ENCODE measurements around the gene CD52.

The CD52 gene

DNA sequence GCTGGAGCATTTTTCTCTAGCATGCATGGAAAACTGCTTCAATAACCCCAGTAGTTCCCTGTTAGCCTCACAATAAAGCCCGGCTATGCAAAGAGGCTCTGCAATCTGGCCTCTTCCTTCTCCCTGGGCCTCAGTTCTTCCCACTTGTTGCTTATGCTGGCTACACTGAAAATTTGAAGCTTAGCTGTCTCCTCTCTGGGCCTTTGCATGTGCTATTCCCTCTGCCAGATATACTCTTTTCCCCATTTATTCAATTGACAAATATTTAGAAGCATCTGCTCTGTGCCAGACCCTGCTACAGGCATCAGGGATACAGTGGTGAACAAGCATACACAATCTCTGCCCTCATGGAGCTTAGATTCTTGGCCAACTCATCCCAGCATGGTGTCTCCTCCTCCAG is 20.9 kb downstream of the CD52 start:
- H3K36me3 ChIP-seq (replicated peaks): no peaks in the 10 kb centered on the region
- TF ChIP-seq, protein P1, sequence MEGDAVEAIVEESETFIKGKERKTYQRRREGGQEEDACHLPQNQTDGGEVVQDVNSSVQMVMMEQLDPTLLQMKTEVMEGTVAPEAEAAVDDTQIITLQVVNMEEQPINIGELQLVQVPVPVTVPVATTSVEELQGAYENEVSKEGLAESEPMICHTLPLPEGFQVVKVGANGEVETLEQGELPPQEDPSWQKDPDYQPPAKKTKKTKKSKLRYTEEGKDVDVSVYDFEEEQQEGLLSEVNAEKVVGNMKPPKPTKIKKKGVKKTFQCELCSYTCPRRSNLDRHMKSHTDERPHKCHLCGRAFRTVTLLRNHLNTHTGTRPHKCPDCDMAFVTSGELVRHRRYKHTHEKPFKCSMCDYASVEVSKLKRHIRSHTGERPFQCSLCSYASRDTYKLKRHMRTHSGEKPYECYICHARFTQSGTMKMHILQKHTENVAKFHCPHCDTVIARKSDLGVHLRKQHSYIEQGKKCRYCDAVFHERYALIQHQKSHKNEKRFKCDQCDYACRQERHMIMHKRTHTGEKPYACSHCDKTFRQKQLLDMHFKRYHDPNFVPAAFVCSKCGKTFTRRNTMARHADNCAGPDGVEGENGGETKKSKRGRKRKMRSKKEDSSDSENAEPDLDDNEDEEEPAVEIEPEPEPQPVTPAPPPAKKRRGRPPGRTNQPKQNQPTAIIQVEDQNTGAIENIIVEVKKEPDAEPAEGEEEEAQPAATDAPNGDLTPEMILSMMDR (IDR thresholded peaks at IDR 0.05; ENCODE audit: low read depth, low read length, missing control alignments): no peak
- no peak overlapping the region for H3K4me3 ChIP-seq (ENCODE audit: low read depth, low read length)
- H3K27me3 ChIP-seq (replicated peaks): no peaks in the 10 kb centered on the region
- in situ Hi-C loops (cut with HindIII; ENCODE audit: low pct_ligation_motif_present, low sequenced_read_pairs): no loop called here
- no peak for DNase-seq
- H3K27ac ChIP-seq: no peak overlapping the region

DNA sequence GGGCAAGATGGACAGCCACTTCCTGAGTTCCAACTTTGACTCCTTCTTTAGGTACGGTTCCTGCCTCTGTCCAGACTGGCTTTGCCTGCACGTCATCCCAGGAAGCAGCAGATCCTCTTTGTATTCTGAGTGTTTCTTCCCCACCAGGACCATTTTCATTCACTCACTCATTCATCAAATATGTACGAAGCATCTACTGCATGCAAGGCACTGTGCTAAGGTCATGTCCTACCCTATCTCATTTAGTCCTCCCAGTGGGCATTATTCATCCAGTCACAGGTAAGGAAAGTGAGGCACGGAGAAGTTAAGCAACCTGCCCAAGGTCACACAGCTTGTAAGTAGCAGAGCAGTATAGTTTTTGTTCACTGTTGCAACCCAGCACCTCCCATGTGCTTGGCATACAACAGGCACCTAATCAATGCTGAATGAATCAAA is 22.3 kb downstream of the CD52 start:
- in situ Hi-C loops (cut with HindIII; ENCODE audit: low pct_ligation_motif_present, low sequenced_read_pairs): no loop called here
- H3K36me3 ChIP-seq (replicated peaks): no peaks in the 10 kb centered on the region
- no peak for DNase-seq
- no peak overlapping the region for H3K4me3 ChIP-seq (ENCODE audit: low read depth, low read length)
- H3K27ac ChIP-seq: no peak overlapping the region
- TF ChIP-seq, protein P1 (IDR thresholded peaks at IDR 0.05; ENCODE audit: low read depth, low read length, missing control alignments): no peak
- no peaks in the 10 kb centered on the region for H3K27me3 ChIP-seq (replicated peaks)

DNA sequence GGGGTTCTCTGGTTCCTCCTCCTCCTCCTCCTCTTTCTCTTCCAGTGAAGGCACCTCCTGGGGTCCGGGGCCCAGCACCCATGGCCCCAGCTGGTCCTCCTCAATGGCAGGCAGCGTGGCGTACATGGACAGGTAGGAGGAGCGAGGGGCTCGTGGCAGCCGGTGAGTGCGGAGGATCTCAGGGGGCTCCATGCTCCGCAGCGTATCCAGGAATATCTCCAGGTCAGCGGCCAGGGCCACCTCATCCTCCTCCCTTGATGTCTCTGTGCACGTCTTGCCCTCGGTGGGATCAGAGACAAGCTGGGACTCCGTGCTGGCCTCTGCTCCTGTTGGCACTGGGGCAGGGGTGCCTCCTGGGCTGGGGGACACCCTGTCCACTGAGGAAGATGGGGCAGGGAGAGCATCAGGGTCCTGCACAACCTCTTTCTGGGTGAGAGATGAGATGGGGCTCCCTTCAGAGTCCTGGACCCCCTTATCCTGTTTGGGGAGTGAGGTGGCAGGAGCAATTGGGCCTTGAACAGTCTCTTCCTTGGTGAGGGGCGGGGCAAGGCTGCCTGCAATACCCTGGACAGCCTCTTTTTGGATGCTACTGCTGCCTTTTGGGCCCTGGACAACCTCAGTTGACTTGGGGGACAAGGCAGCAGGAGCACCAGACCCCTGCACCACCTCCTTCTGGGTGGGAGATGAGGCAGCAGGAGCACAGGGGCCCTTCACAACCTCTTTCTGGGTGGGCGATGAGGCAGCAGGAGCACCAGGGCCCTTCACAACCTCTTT is 26.6 kb downstream of the CD52 start:
- Histone ChIP-seq H3K36me3 (replicated peaks) (no peaks in the 10 kb centered on the region), H3K27ac (no peak overlapping the region), H3K27me3 (replicated peaks) (no peaks in the 10 kb centered on the region), H3K4me3 (ENCODE audit: low read depth, low read length) (no peak overlapping the region)
- DNase-seq: no peak
- TF ChIP-seq, protein P1 (IDR thresholded peaks at IDR 0.05; ENCODE audit: low read depth, low read length, missing control alignments): no peak
- in situ Hi-C loops (cut with HindIII; ENCODE audit: low pct_ligation_motif_present, low sequenced_read_pairs): no loop called here

DNA sequence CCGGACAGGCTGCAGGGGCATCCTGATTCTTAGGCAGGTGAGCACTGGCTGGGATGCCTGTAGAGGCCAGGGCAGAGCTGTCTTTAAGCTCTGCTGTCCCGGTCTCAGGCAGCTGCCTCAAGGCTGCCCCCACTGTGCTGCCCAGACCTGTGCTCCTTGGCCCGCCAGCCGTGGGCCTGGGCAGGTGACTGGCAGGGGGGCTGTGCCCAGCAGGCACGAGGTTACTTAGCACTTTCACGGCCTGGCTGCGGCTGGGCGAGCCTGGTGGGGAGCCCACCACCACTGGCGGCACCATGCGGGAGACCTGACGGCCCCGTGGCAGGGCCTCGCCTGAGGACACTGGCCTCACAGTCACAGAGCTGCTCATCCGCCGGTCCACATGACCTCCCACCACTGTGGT is 28.0 kb downstream of the CD52 start:
- Histone ChIP-seq H3K36me3 (replicated peaks) (no peaks in the 10 kb centered on the region), H3K4me3 (ENCODE audit: low read depth, low read length) (no peak overlapping the region), H3K27ac (no peak overlapping the region), H3K27me3 (replicated peaks) (no peaks in the 10 kb centered on the region)
- in situ Hi-C loops (cut with HindIII; ENCODE audit: low pct_ligation_motif_present, low sequenced_read_pairs): no loop called here
- DNase-seq: no peak
- TF ChIP-seq, protein P1 (IDR thresholded peaks at IDR 0.05; ENCODE audit: low read depth, low read length, missing control alignments): no peak

DNA sequence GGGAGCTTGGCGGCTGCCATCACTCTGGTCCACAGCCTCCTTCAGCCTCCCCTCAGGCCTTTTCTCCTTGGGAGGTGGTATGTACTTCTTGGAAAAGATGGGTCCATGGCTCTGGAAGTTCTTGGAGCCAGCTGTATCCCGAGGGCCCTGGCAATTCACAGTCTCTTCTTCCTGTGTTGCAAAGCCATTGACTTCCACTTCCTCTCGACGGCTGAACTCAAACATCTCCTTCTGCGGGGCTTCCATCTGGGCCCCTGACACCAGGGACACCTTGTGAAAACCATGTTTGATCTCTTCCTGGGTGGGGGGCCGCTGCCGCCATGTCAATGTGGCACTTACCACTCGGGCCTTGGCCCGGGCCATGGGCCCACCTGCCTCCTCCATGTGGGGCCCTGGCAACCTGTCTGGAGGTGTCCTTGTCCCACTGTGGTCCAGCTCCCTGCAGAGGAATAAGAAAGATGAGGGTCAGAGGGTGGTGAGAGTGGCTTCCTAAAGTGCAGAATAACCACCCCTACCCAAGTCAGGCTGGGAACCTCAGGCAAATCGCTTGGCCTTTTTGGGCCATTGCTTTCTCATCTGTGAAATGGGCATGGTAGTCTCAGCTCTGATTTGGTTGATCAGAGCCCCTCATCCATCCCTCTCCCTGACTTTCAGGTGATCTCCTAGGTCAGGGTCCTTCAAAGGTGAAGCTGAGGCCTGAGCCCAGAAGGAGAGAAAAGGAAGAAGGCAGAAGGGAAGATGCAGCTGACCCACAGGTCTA is 28.7 kb downstream of the CD52 start:
- H3K27ac ChIP-seq: no peak overlapping the region
- in situ Hi-C loops (cut with HindIII; ENCODE audit: low pct_ligation_motif_present, low sequenced_read_pairs): no loop called here
- TF ChIP-seq, protein P1 (IDR thresholded peaks at IDR 0.05; ENCODE audit: low read depth, low read length, missing control alignments): no peak
- DNase-seq: no peak
- no peaks in the 10 kb centered on the region for H3K36me3 ChIP-seq (replicated peaks)
- H3K4me3 ChIP-seq (ENCODE audit: low read depth, low read length): no peak overlapping the region
- H3K27me3 ChIP-seq (replicated peaks): no peaks in the 10 kb centered on the region

Measured in brain microvascular endothelial cell (primary cell).